ENCODE data around the gene ADCY4. TPM values are rescaled to one million over a fixed set of nuclear protein-coding genes. Genes with fewer than 3 reads are reported as not detected.
A peak's percentile ranks its signal among the peaks of the same experiment; 100 is the strongest.

The ADCY4 gene
- total RNA-seq, 1 donor from 2014 or later, result 143 TPM

GRCh38 chr14:24365600-24366412 is 30.9 kb upstream of the ADCY4 start:
- peak; percentile 92 for TF ChIP-seq CTCF (IDR thresholded peaks at IDR 0.05)
- H3K4me3 ChIP-seq, result peak overlapping the region; percentile 67 to 78
- peak; percentile 50 to 90 for DNase-seq (ENCODE audit: low spot score in 2 of 2)

GRCh38 chr14:24364841-24365240 is 30.0 kb upstream of the ADCY4 start:
- TF ChIP-seq CTCF (IDR thresholded peaks at IDR 0.05), result no peak
- H3K36me3 ChIP-seq, result no peaks in the 10 kb centered on the region
- no peaks in the 10 kb centered on the region for H3K9me3 ChIP-seq
- peaks cover 6 to 18% of the 10 kb centered on the region in 2 donors for H3K4me1 ChIP-seq
- H3K4me3 ChIP-seq, result peak overlapping the region in 1 of 2 donors; percentile 78
- DNase-seq (ENCODE audit: low spot score in 2 of 2), result no peak
- H3K27ac ChIP-seq, result peak overlapping the region; percentile 96 to 99
- no peaks in the 10 kb centered on the region for H3K27me3 ChIP-seq
- intact Hi-C loops (cut with DNase I), result loop anchor here (5.0 to 10.0 kb wide), 4 partner anchors 250 to 1493 kb away; partner anchors contain the start of genes AP1G2, DCAF11, LRP10 and NRL

More at GRCh38 chr14:24365600-24366412, 30.9 kb upstream of the ADCY4 start:
- Histone ChIP-seq H3K36me3 (no peaks in the 10 kb centered on the region), H3K27ac (peak overlapping the region; percentile 96 to 99), H3K27me3 (no peaks in the 10 kb centered on the region), H3K9me3 (no peaks in the 10 kb centered on the region), H3K4me1 (peaks cover 6 to 18% of the 10 kb centered on the region in 2 donors)
- intact Hi-C loops (cut with DNase I), result loop anchor here (1.0 to 10.0 kb wide), 10 partner anchors 33 to 1494 kb away; partner anchors contain the start of genes AP1G2, DCAF11, LRP10 and NRL

- TF ChIP-seq CTCF (IDR thresholded peaks at IDR 0.05), result no peak
- intact Hi-C loops (cut with DNase I), result loop anchor here (10.0 kb wide), 3 partner anchors 249 to 1039 kb away; partner anchors contain the start of genes AP1G2, DCAF11, NRL and PABPN1
- peaks cover 6 to 18% of the 10 kb centered on the region in 2 donors for H3K4me1 ChIP-seq
These were observed 28.5 kb upstream of the ADCY4 start for GRCh38 chr14:24363401-24363800.

DNA sequence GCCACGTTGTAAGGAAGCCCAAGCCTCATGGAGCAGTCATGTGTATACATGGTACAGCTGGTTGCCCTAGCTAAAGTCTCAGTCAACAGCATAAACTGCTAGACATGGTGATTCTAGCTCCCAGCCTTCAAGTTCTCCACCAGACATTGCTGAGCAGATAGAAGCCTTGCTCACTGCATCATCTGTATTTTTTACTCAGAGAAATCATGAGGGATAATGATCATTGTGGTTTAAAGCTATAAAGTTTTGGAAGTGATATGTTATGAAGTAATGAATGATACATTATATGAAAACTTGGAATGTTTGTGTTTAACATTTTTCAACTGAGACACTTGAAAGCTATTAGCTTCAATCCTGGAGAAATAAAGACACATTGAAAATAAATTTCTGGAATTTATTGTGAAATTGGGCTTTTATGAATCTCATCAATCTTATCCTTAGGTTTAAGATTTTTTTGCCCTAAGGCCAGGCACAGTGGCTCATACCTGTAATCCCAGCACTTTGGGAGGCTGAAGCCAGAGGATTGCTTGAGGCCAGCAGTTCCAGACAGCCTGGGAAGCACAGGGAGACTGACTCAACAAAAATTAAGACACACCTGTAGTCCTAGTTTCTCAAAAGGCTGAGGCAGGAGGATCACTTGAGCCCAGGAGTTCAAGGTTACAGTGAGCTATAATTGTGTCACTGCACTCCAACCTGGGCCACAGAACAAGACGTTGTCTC is 27.5 kb upstream of the ADCY4 start:
- peaks cover 6 to 15% of the 10 kb centered on the region in 2 donors for H3K4me1 ChIP-seq
- no peaks in the 10 kb centered on the region for H3K27me3 ChIP-seq
- no peak overlapping the region for H3K4me3 ChIP-seq
- TF ChIP-seq CTCF (IDR thresholded peaks at IDR 0.05), result no peak
- no peaks in the 10 kb centered on the region for H3K9me3 ChIP-seq
- H3K27ac ChIP-seq, result no peak overlapping the region
- DNase-seq (ENCODE audit: low spot score in 2 of 2), result no peak
- intact Hi-C loops (cut with DNase I), result loop anchor here (10.0 kb wide), 3 partner anchors 248 to 1038 kb away; partner anchors contain the start of genes AP1G2, DCAF11, NRL and PABPN1
- H3K36me3 ChIP-seq, result no peaks in the 10 kb centered on the region

More at GRCh38 chr14:24363401-24363800, 28.5 kb upstream of the ADCY4 start:
- no peaks in the 10 kb centered on the region for H3K27me3 ChIP-seq
- H3K27ac ChIP-seq, result no peak overlapping the region
- H3K36me3 ChIP-seq, result no peaks in the 10 kb centered on the region
- H3K4me3 ChIP-seq, result no peak overlapping the region
- no peak for DNase-seq (ENCODE audit: low spot score in 2 of 2)
- no peaks in the 10 kb centered on the region for H3K9me3 ChIP-seq

GRCh38 chr14:24361326-24361725 is 26.5 kb upstream of the ADCY4 start:
- TF ChIP-seq CTCF (IDR thresholded peaks at IDR 0.05), result no peak
- no peak overlapping the region for H3K4me3 ChIP-seq
- H3K9me3 ChIP-seq, result no peaks in the 10 kb centered on the region
- DNase-seq (ENCODE audit: low spot score in 2 of 2), result no peak
- no peak overlapping the region for H3K27ac ChIP-seq
- no peaks in the 10 kb centered on the region for H3K27me3 ChIP-seq
- H3K4me1 ChIP-seq, result peaks cover 6 to 9% of the 10 kb centered on the region in 2 donors
- no peaks in the 10 kb centered on the region for H3K36me3 ChIP-seq
- intact Hi-C loops (cut with DNase I), result loop anchor here (10.0 kb wide), 3 partner anchors 247 to 1037 kb away; partner anchors contain the start of genes AP1G2, DCAF11, NRL and PABPN1

Measured in ascending aorta (tissue), 2 donors.